KMS-11 (cell line): ENCODE measurements around the gene ADD1.

Source experiments
- H2AFZ ChIP-seq: fragments of 200-600 bp; sonication (generic); 2 replicates; pipeline ENCODE4 v1.6.1; 2016; ENCODE audit warnings: antibody characterized with exemption, mixed run types, low read depth
- H3K27ac ChIP-seq: fragments of 200-600 bp; sonication (generic); 2 replicates; pipeline ENCODE4 v1.6.1; 2016; ENCODE audit warnings: mild to moderate bottlenecking, mixed run types
- H3K27me3 ChIP-seq: fragments of 200-600 bp; sonication (generic); 2 replicates; pipeline ENCODE4 v1.6.1; 2017; ENCODE audit warnings: mild to moderate bottlenecking, low read depth, mixed run types, moderate library complexity; ENCODE audit not compliant: insufficient read depth
- H3K36me3 ChIP-seq: fragments of 200-600 bp; sonication (generic); 2 replicates; pipeline ENCODE4 v1.6.1; 2017; ENCODE audit warnings: mild to moderate bottlenecking, mixed run types; ENCODE audit not compliant: insufficient read depth
- H3K4me1 ChIP-seq: fragments of 200-600 bp; sonication (generic); 2 replicates; pipeline ENCODE4 v1.6.1; 2016; ENCODE audit warnings: mild to moderate bottlenecking, low read depth, mixed run types; ENCODE audit not compliant: poor library complexity, severe bottlenecking
- H3K4me2 ChIP-seq: fragments of 200-600 bp; sonication (generic); 2 replicates; pipeline ENCODE4 v1.7.0; 2016; ENCODE audit warnings: mild to moderate bottlenecking, mixed run types
- H3K4me3 ChIP-seq: fragments of 200-600 bp; sonication (generic); IDR thresholded peaks from 2 replicates; pipeline ENCODE4 v1.6.1; 2017; ENCODE audit warnings: low read depth, low read length, mixed read lengths; ENCODE audit not compliant: insufficient read depth
- H3K79me2 ChIP-seq: fragments of 200-600 bp; sonication (generic); 2 replicates; pipeline ENCODE4 v1.6.1; 2016; ENCODE audit warnings: low read depth, mixed run types; ENCODE audit not compliant: insufficient read depth
- H3K9ac ChIP-seq: fragments of 200-600 bp; sonication (generic); 2 replicates; pipeline ENCODE4 v1.6.1; 2016; ENCODE audit warnings: mild to moderate bottlenecking, mixed run types
- H4K20me1 ChIP-seq: fragments of 200-600 bp; sonication (generic); 2 replicates; pipeline ENCODE4 v1.6.1; 2016; ENCODE audit warnings: mild to moderate bottlenecking, mixed run types; ENCODE audit not compliant: insufficient read depth
- TF ChIP-seq, protein P1 (sequence below): fragments of 200-600 bp; sonication (generic); conservative IDR thresholded peaks from 2 replicates; pipeline ENCODE4 v1.6.1; 2017; ENCODE audit warnings: low read depth, mild to moderate bottlenecking, antibody characterized with exemption, low read length, moderate library complexity, mixed read lengths

ADD1 gene

GRCh38 chr4:2806390-2807355 lies 37.0 kb upstream of the ADD1 start:
- no peaks in the 10 kb centered on the region for H3K36me3 ChIP-seq
- H3K4me1 ChIP-seq = peaks cover 8% of the 10 kb centered on the region
- no peak overlapping the region for H3K27ac ChIP-seq
- no peaks in the 10 kb centered on the region; the same call in 1 of the 2 replicates for H3K79me2 ChIP-seq
- H3K4me3 ChIP-seq = no peak overlapping the region
- H3K27me3 ChIP-seq = no peaks in the 10 kb centered on the region
- no peaks in the 10 kb centered on the region for H4K20me1 ChIP-seq
- no peak overlapping the region for H3K4me2 ChIP-seq
- TF ChIP-seq, protein P1, sequence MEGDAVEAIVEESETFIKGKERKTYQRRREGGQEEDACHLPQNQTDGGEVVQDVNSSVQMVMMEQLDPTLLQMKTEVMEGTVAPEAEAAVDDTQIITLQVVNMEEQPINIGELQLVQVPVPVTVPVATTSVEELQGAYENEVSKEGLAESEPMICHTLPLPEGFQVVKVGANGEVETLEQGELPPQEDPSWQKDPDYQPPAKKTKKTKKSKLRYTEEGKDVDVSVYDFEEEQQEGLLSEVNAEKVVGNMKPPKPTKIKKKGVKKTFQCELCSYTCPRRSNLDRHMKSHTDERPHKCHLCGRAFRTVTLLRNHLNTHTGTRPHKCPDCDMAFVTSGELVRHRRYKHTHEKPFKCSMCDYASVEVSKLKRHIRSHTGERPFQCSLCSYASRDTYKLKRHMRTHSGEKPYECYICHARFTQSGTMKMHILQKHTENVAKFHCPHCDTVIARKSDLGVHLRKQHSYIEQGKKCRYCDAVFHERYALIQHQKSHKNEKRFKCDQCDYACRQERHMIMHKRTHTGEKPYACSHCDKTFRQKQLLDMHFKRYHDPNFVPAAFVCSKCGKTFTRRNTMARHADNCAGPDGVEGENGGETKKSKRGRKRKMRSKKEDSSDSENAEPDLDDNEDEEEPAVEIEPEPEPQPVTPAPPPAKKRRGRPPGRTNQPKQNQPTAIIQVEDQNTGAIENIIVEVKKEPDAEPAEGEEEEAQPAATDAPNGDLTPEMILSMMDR = no peak
- H3K9ac ChIP-seq = no peak overlapping the region
- no peak overlapping the region for H2AFZ ChIP-seq

DNA sequence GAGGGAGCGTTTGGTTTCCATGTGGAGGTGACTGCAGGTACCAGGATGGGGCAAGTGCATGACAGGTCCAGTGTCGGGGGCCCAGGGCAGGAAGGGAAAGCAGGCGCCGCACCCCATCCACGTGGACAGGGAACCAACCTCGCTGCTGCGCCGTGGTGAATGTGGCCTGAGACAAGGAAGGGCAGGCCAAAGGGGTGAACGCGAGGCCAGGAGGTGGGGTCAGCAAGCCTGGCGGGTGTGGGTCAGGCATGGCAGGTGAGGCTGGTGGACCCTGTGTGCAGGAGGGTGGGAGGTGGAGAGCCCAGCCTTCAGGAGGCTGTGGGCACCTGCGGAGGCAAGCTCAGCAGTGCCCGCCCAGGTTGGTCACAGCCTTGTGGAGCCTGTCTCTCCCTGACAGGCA lies 36.1 kb upstream of the ADD1 start:
- TF ChIP-seq, protein P1 = no peak
- H3K4me1 ChIP-seq = peaks cover 8% of the 10 kb centered on the region
- H4K20me1 ChIP-seq = no peaks in the 10 kb centered on the region
- no peaks in the 10 kb centered on the region for H3K36me3 ChIP-seq
- no peak overlapping the region for H3K9ac ChIP-seq
- no peak overlapping the region for H2AFZ ChIP-seq
- H3K4me2 ChIP-seq = no peak overlapping the region
- no peaks in the 10 kb centered on the region for H3K27me3 ChIP-seq
- no peak overlapping the region for H3K4me3 ChIP-seq
- H3K79me2 ChIP-seq = no peaks in the 10 kb centered on the region; the same call in 1 of the 2 replicates
- H3K27ac ChIP-seq = no peak overlapping the region

- Histone ChIP-seq H3K27ac (no peak overlapping the region), H2AFZ (no peak overlapping the region), H3K4me2 (no peak overlapping the region), H3K27me3 (no peaks in the 10 kb centered on the region), H3K79me2 (peaks cover 3% of the 10 kb centered on the region; the same call in 1 of the 2 replicates), H3K36me3 (no peaks in the 10 kb centered on the region), H3K9ac (no peak overlapping the region), H3K4me3 (no peak overlapping the region), H4K20me1 (no peaks in the 10 kb centered on the region), H3K4me1 (peaks cover 8% of the 10 kb centered on the region)
- TF ChIP-seq, protein P1 = no peak
Measured at GRCh38 chr4:2808001-2808400, 35.6 kb upstream of the ADD1 start.

DNA sequence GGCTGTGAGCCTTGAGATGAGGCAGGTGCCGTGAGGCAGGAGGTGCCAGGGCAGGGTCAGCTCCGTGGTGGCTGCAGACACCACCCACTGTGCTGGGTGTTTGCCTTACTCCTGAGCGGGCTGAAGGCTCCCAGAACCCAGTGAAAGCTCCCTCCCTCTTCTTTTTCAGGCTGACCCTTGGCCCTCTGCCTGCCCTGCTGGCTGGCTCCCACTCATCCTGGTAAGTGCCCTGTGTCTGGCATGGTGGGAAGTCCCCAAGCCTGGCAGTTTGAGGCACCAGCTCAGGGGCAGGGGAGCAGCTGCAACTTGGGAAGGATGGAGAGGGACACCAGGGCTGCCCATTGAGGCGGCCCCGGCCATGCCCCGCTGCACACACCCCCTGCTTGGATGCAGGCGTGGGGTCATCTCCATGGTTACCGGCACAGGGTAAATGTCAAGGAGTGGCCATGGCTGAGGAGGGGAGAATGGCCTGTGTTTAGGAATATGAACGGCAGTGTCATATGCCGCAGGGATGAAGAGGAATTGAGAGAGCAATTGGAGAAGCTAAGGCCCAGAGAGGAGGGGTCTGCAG lies 33.9 kb upstream of the ADD1 start:
- Histone ChIP-seq H3K4me2 (no peak overlapping the region), H3K9ac (no peak overlapping the region), H3K79me2 (peaks cover 10% of the 10 kb centered on the region; the same call in 1 of the 2 replicates), H3K4me1 (peaks cover 8% of the 10 kb centered on the region), H3K27ac (no peak overlapping the region), H4K20me1 (no peaks in the 10 kb centered on the region), H2AFZ (no peak overlapping the region), H3K36me3 (no peaks in the 10 kb centered on the region), H3K4me3 (no peak overlapping the region), H3K27me3 (no peaks in the 10 kb centered on the region)
- TF ChIP-seq, protein P1 = no peak
